HG03175 (cell line): ENCODE results near the gene RAB11FIP3.
"Not testable (repeated sequence)": the region's sequence is repeated elsewhere in the genome, so short reads cannot be mapped to it uniquely, and the experiment has no call there.

Source experiments
- ATAC-seq: cut with Tn5 transposase; IDR thresholded peaks from one replicate; pipeline ENCODE4 v1.9.1; 2021; ENCODE audit warnings: mild to moderate bottlenecking, moderate library complexity; ENCODE audit not compliant: unreplicated experiment

Gene RAB11FIP3

DNA sequence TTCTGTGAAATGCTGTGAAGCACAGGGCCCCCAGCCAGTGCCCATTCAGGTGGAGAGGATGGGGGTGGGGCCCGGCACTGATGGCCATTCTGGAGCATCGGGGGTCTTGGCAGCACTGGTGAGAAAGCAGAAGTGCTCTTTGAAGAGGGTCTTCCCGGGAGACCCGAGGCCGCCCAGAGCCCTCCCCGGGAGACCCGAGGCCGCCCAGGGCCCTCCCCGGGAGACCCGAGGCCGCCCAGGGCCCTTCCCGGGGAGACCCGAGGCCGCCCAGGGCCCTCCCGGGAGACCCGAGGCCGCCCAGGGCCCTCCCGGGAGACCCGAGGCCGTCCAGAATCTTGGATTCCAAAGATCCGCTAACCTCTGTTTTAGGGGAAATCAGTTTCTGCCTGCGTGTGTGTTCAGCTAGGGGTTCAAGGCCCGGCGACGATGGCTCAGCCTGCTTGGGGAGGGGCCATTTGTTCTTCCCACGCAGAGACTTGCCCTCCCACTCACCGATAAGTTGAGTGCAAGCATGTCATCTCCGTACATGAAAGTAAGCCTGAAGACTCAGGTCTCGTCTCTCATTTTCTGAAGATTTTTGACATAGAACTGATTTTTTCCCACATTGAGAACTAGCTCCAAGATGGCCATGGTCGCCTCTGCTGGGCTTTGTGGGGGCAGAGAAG is 66.9 kb downstream of the RAB11FIP3 start:
- no peak for ATAC-seq

DNA sequence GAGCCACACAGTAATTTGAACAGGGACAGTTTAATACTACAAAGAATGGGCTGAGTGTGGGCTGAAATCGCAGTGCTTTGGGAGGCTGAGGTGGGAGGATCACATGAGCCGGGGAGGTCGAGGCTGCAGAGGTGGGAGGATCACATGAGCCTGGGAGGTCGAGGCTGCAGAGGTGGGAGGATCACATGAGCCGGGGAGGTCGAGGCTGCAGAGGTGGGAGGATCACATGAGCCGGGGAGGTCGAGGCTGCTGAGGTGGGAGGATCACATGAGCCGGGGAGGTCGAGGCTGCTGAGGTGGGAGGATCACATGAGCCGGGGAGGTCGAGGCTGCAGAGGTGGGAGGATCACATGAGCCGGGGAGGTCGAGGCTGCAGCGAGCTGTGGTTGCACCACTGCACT is 69.2 kb downstream of the RAB11FIP3 start:
- not testable (repeated sequence) for ATAC-seq

DNA sequence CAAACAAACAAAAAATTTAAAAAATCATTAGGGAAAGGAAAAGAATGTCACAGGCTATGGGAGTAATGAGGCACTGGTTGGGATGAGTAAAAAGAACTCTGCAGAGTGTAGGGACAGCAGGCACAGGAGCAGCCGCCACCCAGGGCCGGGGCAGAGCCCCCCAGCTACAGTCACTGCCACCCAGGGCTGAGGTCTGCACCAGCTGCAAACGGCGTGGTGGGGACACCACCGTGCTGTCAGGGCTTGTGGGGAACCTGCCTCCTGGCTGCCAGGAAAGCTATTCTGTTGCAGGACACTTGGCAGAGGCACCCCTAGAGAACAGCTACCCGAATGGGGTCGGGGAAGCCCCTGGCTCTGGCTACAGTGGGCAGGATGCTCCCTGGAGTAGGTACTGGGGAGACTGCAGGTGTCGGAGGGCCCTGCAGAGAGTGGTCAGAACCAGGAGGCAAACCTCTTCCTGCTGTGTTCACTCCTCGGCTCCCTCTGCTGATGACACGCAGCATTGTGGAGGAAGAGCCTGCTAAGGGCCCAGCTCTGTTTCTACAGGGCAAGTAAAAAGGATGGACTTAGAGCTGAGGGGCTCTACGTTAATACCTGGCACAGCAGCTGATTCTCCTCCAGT is 69.8 kb downstream of the RAB11FIP3 start:
- ATAC-seq = no peak

DNA sequence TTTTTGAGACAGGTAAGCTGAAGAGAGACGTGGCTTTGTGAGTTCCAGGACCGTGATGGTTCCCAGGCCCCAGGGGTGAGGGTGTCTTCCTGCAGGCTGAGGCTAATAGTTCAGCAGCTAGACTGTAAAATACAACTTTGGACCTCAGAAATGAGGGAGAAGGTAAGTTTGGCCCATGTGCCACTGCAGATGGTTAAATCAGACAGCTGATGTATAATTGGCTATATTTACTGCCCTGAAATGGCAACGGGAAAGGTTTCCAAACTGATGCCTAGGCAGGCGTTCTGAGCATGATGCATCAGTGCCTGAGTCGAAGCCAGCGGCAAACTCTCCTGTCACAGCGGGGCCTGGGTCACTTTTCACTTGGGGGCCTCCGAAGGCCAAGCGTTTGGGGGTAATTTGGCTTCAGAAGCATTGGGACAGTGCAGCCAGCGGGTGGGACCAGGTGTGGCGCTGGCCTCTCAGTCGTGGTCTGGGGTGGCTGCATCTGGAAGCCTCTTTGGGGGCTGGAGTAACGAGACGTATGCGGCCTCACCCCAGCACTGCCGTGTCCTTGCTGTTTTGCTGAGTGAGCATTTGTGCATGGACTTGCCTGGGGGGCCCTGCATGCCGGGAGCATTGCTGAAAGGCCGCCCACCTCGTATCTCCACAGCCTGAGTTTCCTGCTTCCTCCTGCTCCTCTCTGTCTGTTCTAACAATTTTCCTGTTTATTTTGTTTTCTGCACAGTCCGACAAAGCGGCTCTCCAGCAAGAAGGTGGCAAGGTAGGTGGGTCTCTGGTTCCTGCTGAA is 70.8 kb downstream of the RAB11FIP3 start:
- no peak for ATAC-seq

DNA sequence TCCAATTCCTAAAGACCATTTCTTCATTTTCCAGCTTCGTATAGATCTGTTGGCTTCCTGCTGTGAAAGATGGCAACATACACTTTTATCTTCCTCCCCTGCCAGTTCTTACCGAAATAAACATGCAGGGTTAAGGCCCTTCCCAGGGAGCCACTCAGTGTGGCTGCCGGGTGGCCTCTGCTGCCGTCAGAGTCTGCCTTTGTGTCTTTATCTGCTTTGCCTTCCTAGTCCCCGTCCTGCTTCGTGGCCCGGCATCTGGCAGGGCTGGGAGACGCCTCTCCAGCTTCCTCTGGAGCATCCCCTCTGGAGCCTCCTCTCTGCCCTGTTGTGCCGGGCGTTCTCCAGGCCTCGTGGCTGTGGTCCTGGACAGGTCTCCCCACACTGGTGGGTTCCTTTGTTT is 71.8 kb downstream of the RAB11FIP3 start:
- no peak for ATAC-seq

DNA sequence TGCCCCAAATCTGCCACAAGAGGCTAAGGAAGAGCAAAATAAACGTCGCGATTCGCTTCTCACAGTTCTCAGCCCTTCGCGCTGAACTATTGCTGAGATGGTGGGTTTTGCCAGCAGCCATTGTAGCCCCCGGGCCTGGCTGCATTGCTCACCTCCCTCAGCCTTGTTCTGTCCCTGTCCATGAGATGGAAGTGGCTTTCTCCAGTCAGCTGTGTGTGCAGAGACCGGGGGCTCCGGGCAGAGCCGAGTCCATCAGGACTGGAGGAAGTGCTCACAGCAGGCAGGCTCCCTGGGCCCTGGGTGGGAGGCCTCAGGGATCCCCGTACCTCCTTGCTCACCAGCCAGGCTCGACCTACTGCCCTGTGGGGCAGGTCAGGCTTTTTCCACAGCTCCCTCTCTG is 74.5 kb downstream of the RAB11FIP3 start:
- ATAC-seq = no peak

DNA sequence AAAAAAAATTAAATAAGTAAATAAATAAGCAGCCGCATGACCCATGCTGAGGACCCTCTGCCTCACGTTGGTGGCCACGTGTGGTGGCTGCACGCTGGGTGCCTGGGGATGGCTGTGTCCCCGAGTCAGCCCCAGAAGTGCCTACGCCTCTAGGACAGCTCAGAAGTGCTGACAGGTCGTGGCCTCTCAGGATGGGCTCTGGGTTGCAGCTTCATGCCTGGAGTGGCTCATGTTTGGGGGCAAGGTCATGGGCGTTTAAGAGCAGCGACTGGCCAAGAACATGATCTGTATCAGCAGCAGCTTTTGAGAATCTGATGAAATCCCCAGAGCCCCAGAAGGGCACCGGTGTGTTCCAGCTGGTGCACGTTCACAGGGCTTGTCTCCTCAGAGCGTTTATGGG is 75.3 kb downstream of the RAB11FIP3 start:
- no peak for ATAC-seq

DNA sequence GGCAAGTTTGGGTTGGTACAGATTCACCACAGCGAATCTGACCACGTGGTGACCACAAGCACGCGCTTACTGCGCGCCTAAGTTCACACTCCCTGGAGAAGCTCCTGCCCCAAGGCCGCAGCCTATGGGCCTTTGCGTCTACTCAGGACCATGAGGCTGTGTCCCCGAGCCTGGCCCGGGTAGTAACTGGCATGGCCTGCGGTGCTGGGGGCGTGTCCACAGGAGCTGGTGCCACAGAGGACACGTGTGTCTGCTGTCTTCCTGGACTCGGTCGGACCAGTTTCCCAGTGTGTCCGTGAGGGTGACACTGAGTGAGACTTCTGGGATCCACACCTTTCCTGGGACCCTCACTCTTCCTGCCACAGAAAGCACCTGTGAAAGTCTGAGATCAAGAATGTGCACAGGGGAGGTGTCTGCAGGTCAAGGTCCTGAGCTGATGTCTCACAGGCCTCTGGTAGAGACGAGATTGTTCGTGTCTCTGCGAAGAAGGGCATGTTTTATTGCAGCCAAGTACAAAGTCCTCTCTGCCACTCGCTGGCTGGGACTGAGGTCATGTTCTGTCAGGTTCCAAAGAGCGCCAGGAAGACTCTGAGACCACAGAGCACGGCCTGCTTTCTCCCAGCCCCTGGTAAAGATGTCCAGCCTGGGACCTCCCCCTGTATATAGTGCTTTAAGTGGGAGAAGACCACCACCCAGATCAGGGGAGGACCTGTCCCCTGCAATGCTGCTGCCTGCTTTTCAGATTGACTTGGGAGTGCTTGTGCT is 76.9 kb downstream of the RAB11FIP3 start:
- ATAC-seq = no peak

DNA sequence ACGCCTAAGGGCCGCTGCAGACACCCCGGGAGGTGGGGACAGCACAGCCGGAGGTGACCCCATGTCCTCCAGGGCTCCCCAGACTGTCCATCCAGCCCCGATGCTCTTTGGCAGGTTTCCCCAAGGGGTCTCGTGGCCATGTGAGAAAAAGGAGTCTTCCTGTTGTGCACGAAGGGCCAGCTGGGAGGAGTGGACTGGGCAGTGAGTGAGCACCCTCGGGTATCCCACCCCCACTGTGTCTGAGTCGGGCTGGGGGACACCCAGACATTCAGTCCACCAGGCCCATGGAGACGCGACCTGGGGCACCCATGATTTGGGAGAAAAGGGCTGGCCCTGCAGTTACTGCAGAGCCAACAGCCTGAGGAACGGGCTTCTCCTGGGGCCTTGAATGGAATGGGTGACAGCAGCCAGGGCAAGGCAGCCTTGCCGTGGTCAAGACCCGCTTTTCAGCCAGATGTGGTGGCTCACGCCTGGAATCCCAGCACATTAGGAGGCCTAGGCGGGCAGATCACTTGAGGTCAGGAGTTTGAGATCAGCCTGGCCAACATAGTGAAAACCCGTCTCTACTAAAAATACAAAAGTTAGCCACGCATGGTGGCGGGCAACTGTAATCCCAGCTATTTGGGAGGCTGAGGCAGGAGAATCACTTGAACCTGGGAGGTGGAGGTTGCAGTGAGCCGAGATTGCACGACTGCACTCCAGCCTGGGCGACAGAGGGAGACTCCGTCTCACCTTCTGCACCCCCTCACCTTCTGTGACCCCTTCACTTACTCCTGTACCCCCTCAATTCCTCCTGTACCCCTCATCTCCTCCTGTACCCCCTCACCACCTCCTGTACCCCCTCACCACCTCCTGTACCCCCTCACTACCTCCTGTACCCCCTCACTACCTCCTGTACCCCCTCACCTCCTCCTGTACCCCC is 78.0 kb downstream of the RAB11FIP3 start:
- ATAC-seq = no peak

DNA sequence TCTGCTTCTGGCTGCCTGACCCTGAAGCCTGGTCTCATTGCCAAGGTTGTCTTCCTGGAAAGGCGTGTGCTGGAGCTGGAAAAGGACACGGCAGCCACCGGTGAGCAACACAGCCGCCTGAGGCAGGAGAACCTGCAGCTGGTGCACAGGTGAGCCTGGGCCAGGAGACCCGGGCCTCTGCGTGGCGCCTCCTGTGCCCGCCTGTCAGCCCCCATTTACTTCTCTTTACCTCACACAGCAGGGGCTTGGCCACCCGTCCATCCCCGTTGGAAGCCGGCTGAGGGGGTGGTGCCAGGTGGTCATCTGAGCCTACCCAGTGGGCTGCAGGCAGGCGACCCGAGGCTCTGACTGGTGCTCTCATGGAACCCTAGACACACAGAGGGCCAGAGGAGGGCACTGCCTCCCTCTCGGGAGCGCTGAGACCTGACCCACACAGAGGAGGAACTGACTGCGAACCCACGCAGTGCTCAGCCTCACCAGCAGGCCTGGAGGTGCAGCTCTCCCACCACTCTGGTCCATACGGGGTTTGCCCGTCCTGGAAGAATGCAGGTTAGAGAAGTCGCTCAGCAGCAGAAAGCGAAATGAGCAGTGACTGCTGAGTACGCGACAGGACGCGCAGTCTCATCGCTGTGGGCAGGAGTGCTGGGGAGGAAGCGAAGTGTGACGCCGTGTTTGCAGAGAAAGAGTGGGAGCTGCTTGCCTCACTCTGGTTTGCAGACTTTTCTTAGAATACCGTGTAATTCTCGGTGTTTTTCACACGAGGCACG is 80.2 kb downstream of the RAB11FIP3 start:
- ATAC-seq = no peak

DNA sequence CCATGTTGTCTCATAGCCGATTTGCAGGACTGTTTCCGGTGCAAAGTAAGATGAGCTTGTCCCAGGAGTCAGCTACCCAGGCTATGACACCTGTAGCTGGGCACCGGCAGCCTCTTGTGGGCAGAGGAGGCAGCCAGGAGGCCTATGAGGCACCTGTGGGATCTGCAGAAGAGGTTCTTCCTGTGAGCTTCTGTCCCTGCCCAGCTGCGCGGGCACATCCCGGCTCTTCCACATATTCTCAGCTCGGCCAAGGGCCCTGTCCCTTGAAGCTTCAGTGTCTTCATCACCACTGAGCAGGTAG is 80.7 kb downstream of the RAB11FIP3 start:
- no peak for ATAC-seq

DNA sequence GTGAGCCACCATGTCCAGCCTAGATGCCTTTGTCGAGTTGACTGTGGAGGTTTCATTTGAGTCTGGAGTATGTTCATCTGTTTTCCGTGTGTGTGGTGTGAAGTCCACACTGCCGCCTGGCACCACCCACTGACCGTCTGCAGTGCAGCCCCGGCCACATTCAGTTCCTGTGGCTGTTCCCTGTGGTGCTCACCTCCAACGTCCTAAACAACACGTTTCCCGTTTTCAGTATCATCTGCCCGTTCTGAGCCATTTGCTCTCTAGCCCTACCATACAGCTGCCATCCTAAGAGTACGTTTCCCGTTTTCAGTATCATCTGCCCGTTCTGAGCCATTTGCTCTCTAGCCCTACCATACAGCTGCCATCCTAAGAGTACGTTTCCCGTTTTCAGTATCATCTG is 82.1 kb downstream of the RAB11FIP3 start:
- not testable (repeated sequence) for ATAC-seq

DNA sequence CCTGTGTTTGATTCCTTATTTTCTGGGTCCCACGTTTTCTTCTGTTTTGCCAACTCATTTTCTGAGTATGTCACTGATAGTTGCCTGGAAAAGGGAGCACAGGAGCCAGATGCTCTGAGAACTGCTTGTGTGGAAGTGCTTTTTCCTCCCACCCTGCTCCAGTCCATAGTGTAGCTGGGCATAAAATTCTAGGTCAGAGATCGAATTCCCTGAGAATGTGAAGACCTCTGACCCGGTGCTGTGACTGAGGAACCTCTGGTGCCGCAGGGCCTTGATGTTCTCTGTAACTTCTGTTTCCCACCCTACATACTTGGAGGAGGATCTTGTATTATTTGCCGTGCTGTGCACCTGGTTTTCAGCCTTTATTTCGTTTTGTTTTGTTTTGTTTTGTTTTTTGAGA is 82.5 kb downstream of the RAB11FIP3 start:
- no peak for ATAC-seq

DNA sequence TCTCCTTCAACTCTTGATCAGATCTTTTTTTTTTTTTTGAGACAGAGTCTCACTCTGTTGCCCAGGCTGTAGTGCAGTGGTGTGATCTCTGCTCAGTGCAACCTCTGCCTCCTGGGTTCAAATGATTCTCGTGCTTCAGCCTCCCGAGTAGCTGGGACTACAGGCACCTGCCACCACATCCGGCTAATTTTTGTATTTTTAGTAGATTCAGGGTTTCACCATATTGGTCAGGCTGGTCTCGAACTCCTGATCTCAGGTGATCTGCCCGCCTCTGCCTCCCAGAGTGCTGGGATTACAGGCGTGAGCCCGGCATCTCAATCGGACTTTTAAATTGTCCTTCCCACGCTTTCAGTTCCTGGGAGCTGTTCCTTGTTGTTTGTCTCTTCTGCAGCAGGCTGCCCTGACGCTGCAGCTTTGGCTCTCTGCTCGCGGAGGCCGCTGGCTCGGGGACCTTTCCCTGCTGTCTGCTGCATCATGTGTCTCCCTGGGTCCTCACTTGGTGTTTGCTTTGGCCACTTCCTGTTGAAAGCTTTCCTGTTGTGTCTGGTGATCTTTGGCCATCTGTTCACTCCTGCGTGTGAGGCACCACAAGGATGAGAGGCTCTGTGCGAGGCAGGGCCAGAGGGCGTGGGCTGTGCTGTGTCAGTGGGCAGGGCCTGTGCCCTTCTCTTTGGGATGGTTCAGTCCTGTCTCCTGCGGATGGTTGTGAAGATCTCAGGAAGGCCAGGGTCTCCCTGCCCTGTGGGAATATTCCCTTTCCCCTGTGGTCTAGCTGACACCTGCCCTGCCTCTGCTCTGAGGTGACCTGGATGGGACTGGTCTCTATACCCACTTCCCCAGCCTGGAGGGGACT is 83.7 kb downstream of the RAB11FIP3 start:
- ATAC-seq = no peak

DNA sequence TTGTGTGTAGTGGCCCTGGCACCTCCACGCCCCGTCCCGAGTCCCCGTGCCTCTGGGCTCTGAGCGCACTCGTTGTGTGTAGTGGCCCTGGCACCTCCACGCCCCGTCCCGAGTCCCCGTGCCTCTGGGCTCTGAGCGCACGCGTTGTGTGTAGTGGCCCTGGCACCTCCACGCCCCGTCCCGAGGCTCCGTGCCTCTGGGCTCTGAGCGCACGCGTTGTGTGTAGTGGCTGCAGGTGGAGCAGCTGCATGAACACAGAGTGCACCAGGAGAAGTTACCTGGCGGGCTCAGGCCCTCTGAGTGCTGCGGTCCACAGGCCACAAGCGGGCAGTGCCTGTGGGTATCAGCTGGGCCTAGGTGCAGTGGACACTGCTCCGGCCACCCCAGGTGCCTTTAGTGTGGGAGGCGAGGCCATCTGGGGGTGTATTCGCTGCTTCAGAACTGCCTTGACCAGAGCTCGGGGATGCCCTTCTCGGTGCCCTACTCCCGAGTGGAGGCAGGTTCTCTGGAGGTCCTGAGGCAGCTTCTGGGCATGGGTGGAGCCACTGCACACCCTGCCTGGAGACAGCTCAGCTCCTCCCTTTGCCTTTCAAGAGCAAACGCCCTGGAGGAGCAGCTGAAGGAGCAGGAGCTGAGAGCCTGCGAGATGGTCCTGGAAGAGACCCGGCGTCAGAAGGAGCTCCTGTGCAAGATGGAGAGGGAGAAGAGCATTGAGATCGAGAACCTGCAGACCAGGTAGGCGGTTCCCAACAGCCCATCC is 84.8 kb downstream of the RAB11FIP3 start:
- ATAC-seq = no peak

DNA sequence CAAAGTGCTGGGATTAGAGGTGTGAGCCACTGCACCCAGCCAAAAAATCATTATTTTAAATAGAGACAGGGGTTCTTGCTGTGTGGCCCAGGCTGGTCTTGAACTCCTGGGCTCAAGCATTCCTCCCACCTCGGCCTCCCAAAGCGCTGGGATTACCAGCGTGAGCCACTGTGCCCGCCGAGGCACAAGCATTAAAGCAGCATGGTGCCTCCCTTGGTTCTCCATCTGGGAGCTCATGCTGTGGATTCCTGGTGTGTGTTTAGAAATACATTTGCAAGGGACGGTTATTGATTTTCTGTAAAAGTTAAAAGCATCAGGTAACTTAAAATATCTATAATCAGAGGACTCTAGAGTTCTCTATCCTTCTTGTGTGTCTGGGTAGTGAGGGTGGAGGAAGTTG is 87.4 kb downstream of the RAB11FIP3 start:
- ATAC-seq = no peak

DNA sequence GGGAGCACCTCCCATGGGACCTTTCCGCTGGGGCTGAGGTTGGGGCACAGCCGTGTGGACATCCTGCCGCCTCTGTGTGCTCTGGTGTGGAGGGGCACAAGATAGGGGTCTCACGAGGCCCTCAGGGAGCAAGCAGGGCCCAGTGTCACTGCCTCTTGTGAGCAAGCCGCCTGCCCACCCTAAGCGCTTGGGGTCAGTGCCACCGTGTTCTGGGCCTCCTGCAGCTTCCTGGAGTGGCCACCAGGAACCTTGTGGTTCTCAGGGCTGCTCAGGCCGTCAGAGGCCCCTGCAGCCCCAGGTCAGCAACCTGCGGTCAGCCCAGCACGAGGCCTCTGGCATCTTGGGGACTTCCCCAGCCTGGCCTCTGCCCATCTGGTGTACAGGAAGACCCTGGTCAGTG is 88.5 kb downstream of the RAB11FIP3 start:
- no peak for ATAC-seq
